NCI-H524 treated with DMSO at 0.1 percent for 48 hours (cell line): Measurements from ENCODE around the gene BAHCC1.

ENCODE experiments used
- DNase-seq: peaks from one replicate; lab custom pipeline; 2025; lab: John Stamatoyannopoulos, UW

BAHCC1 gene

GRCh38 chr17:81367171-81367570 is 28.1 kb upstream of the BAHCC1 start:
- DNase-seq = no peak

GRCh38 chr17:81368161-81369022 is 26.9 kb upstream of the BAHCC1 start:
- DNase-seq = no peak

- no peak for DNase-seq
Observed at GRCh38 chr17:81370294-81370693, 25.0 kb upstream of the BAHCC1 start.

GRCh38 chr17:81371910-81372760 is 23.1 kb upstream of the BAHCC1 start:
- no peak for DNase-seq

GRCh38 chr17:81373536-81374160 is 21.6 kb upstream of the BAHCC1 start:
- DNase-seq = no peak

- no peak for DNase-seq
Observed at GRCh38 chr17:81374890-81375289, 20.4 kb upstream of the BAHCC1 start.

- DNase-seq = no peak
Observed at GRCh38 chr17:81376946-81377714, 18.1 kb upstream of the BAHCC1 start.

GRCh38 chr17:81378941-81379511 is 16.2 kb upstream of the BAHCC1 start:
- no peak for DNase-seq

- DNase-seq = no peak
Observed at GRCh38 chr17:81379523-81379942, 15.7 kb upstream of the BAHCC1 start.

- DNase-seq = no peak
Observed at GRCh38 chr17:81380131-81380530, 15.1 kb upstream of the BAHCC1 start.

GRCh38 chr17:81380666-81381518 is 14.4 kb upstream of the BAHCC1 start:
- DNase-seq = no peak

- no peak for DNase-seq
Observed at GRCh38 chr17:81381632-81382577, 13.4 kb upstream of the BAHCC1 start.

GRCh38 chr17:81382851-81383250 is 12.4 kb upstream of the BAHCC1 start:
- DNase-seq = no peak

GRCh38 chr17:81383504-81384421 is 11.5 kb upstream of the BAHCC1 start:
- DNase-seq = no peak

GRCh38 chr17:81384929-81385319 is 10.3 kb upstream of the BAHCC1 start:
- DNase-seq = no peak

GRCh38 chr17:81385320-81386111 is 9.7 kb upstream of the BAHCC1 start:
- no peak for DNase-seq

- no peak for DNase-seq
Observed at GRCh38 chr17:81386141-81386645, 9.1 kb upstream of the BAHCC1 start.
